Lower leg skin (tissue), 3 donors: ENCODE results near the gene TMEM225B.

Experiments
- CTCF ChIP-seq, 3 donors: fragments of 450-650 bp; IDR thresholded peaks; one replicate each; pipeline ENCODE4 v1.5.1; 2016; ENCODE audit warnings: antibody characterized with exemption in 3 of 3, mild to moderate bottlenecking in 3 of 3, moderate library complexity in 2 of 3
- POLR2A ChIP-seq, 2 donors: fragments of 450-650 bp; IDR thresholded peaks; one replicate each; pipeline ENCODE4 v1.6.1; 2016 to 2017; ENCODE audit warnings: antibody characterized with exemption in 2 of 2, mild to moderate bottlenecking in 1 of 2, moderate library complexity in 1 of 2

- TF ChIP-seq CTCF (IDR thresholded peaks at IDR 0.05) (no peak), POLR2A (IDR thresholded peaks at IDR 0.05) (no peak)
These were observed 28.6 kb downstream of the TMEM225B start for GRCh38 chr7:99626661-99627060.
